Activated CD4-positive, CD25-positive, alpha-beta regulatory T cell treated with anti-CD3 and anti-CD28 coated beads, Interleukin-2, amount 50 U/mL, for 24 hours (primary cell): ENCODE measurements around the gene NTF4.

Experiments used
- ATAC-seq, 2 donors: fragments of 150-1000 bp; cut with Tn5 transposase; one replicate each; pipeline ENCODE4 v1.10.0; 2021; ENCODE audit warnings: mild to moderate bottlenecking in 1 of 2, moderate library complexity in 1 of 2

Gene NTF4, protein sequence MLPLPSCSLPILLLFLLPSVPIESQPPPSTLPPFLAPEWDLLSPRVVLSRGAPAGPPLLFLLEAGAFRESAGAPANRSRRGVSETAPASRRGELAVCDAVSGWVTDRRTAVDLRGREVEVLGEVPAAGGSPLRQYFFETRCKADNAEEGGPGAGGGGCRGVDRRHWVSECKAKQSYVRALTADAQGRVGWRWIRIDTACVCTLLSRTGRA

DNA sequence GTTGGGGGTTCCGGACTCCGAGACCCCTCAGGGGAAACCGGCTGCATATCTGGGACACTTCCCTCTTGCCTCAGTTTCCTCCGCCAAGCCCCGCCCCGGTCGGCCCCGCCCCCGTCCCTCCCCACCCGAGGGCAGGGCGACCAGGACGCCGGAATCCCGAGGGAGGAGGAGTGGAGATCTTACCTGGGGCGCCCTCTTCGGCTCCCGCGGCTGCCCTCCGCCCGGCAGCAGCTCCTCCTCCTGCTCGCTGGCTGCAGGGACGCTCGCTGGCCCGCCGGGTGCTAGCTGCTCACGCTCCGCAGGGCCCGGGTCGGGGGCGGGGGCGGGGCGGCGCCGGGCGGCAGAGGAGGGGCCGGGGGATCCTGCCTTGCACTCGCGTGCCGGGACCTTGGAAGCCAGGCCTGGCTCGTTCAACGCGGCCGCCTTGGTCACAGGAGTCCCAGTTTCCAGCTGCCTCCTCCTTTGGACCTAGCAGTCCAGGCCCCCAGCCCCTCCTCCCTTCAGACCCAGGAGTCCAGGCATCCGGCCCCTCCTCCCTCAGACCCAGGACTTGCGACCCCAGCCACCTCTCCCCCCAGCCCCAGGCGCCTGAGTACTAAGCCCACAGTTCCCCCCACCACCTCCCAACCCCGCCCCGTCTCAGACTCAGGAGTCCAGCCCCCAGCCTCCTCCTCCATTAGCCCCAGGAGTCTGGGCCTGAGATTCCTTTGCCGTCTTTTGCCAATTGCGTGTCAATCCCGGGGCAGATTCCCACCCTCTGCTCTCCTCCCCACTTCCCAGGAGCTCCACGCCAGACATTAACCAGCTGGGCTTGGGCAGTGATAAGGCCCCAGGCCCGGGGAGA lies at the start of gene NTF4:
TSS of gene NTF4 (minus strand) at position 51 of the 844 bp plus-strand sequence. CDS start 2,821 bp downstream, outside the sequence.
- peak in 1 of 2 donors; percentile 27 for ATAC-seq

DNA sequence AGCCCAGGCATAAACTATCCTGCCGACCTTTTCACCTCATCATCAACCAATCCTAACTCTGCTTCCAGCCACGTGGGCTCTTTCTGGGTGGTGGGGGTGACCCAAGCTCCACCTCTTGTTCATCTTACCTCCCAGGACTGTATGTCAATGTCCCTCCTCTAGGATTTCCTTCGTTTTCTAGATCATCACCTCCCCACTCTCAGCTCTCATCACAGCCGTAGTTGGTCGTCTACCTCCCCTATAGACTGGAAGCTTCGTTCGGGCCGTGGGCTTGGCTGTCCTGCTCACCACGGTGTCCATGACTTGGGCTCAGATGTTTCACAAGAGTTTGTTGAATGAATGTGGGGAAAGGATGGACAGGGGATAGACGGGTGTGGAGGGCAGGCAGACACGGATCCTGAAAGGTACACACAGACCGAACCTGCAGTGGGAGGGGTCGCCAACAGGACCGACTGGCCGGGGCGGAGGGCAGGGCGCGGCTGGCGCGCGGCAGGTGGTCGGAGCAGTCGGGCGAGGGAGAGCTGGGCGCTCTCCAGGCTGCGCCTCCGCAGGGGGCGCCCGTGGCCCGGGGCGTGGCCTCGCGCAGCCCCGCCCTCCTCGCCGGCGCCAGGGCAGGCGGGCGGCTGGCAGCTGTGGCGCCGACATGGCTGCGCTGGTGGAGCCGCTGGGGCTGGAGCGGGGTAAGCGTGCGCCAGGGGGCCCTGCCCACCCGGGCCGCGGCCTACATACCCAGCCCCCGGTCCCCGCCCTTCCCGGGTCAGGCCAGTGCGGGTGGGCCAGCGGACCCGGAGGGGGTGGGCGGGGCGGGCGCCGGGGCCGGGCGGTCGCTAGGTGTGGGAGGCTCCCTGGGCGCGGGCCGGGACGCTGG lies 49.4 kb upstream of the NTF4 start, which contains the start of gene LIN7B:
TSS of gene LIN7B (plus strand) at position 609 of the 868 bp plus-strand sequence. CDS start at position 644, 35 bp downstream.
- peak; percentile 67 to 70 for ATAC-seq

DNA sequence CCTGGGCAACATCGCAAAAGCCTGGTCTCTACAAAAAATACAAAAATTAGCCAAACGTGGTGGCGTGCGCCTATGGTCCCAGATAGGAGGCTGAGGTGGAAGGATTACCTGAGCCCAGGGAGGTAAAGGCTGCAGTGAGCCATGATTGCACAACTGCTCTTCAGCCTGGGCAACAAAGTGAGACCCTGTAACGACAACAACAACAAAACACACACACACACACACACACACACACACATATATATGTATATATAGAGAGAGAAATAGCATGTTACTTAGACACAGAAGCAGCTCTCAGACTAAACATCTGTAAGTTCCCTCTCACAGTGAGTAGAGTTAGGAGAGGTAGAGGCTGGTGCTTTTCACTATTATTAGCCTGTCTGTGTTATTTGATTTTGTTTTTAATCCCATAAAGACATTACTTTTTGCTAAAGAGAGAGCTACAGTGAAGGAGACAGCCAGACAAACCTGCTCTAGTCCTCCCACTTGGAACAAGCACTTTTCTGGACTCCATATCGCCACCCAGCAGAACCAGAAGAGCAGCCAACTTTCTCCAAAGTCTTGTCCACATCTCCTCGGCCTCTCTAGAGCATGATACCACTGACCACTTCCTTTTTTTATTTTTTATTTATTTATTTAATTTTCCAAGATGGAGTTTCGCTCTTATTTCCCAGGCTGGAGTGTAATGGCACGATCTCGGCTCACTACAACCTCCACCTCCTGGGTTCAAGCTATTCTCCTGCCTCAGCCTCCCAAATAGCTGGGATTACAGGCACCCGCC lies 46.8 kb upstream of the NTF4 start:
- ATAC-seq = no peak

- no peak for ATAC-seq
Observed at GRCh38 chr19:49110567-49110966, 45.9 kb upstream of the NTF4 start.

- ATAC-seq = no peak
Observed at GRCh38 chr19:49109569-49110233, 45.1 kb upstream of the NTF4 start.

DNA sequence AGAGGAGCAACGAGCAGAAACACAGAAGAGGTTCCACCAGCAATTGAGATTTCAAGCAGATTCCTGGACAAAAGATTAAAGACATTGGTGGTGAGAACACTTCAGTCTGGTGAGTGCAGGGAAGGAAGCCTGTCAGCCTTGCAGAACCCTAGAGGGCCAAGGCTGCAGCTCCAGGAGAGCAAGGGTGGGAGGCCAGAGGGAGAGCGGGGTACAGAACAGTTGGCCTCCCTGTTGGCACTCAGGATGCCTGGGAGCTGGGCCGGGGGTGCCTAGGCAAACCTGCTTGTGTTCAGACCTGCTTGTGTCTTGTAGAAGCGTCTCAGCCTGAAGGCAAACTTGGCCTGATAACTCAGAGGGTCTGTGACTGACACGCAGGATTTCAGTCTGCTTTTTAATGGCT lies 44.4 kb upstream of the NTF4 start:
- ATAC-seq = no peak

DNA sequence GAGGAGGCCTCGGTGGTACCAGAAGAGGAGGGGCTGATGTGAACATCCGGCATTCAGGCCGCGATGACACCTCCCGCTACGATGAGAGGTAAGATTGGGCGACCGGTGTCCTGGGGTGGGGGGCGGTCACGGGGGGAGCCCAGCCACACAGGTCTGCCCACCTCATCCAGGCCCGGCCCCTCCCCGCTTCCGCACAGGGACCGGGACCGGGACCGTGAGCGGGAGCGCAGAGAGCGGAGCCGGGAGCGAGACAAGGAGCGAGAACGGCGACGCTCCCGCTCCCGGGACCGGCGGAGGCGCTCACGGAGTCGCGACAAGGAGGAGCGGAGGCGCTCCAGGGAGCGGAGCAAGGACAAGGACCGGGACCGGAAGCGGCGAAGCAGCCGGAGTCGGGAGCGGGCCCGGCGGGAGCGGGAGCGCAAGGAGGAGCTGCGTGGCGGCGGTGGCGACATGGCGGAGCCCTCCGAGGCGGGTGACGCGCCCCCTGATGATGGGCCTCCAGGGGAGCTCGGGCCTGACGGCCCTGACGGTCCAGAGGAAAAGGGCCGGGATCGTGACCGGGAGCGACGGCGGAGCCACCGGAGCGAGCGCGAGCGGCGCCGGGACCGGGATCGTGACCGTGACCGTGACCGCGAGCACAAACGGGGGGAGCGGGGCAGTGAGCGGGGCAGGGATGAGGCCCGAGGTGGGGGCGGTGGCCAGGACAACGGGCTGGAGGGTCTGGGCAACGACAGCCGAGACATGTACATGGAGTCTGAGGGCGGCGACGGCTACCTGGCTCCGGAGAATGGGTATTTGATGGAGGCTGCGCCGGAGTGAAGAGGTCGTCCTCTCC lies 43.2 kb upstream of the NTF4 start:
- no peak for ATAC-seq

DNA sequence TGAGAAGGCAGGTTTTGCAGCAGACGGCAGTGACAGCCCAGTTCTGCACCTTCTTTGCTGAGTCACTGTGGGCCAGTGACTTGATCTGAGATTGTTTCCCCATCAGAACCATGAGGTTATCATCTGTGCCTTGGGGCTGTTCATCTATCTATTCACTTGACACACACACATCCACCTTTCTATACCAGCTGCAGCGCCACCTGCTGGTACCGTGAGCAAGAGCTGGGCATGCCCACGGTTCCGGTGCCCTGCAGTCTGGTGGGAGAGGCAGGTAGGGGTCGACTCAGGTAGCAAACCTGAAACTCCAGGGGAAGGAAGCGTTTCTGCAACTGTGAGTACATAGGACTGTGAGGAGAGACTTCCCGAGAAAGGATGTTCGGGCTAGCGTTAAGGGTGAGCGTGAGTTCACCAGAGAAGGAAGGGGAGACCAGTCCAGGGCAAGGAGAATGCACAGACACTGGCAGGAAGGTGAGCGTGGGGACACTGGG lies 42.1 kb upstream of the NTF4 start:
- ATAC-seq = peak; percentile 80 to 84

DNA sequence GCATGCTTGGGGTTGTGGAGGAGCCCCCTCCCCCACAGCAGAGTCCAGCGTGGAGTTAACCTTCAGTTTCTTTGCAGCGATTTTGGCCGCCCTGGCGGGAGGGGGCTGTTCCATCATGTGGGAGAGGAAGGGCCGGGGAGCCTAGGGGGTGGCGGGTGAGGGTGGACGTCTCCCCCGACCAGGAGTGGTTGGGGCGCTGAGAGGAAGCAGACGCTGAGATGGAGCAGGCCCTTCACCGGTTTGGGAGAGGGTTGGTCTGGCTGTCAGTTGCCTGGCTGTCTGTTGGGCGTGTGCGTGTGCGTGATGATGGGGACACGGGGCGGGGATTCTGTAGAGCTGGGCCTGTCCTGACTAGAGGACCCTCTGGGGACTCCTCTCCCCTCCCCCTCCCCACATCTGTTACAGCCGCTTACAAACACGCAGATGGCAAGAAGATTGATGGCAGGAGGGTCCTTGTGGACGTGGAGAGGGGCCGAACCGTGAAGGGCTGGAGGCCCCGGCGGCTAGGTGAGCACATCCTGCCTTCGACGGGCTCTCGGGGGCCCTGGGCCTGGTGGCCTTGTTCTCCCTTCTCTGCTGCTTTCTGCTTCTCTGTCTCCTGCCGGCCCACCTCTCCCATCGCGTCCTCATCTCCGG lies 39.7 kb upstream of the NTF4 start:
- no peak for ATAC-seq

GRCh38 chr19:49103331-49104085 lies 38.9 kb upstream of the NTF4 start:
- no peak for ATAC-seq

GRCh38 chr19:49102303-49102702 lies 37.7 kb upstream of the NTF4 start:
- no peak for ATAC-seq

GRCh38 chr19:49101160-49101559 lies 36.5 kb upstream of the NTF4 start:
- no peak for ATAC-seq

DNA sequence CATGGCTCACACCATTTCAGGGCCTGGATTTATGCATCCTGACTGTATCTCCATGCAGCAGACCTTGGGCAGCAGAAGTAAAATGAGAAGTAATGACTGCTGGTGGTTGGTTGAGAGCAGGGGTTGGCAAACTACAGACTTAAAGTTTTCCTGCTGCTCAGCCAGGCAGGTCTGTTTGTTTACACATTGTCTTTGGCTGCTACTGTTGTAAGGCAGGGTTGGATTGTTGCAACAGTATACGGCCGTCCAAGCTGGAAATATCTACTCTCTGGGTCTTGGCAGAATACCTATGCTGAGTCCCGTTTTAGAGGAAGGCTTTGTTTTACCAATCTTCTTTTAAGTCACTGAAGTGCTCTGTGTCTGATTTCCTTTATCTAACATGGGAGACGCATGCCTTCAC lies 34.2 kb upstream of the NTF4 start:
- ATAC-seq = no peak

- ATAC-seq = peak; percentile 67 to 81
Observed at GRCh38 chr19:49097453-49098288, 33.1 kb upstream of the NTF4 start.

- ATAC-seq = no peak
Observed at GRCh38 chr19:49094505-49095482, 30.2 kb upstream of the NTF4 start.

DNA sequence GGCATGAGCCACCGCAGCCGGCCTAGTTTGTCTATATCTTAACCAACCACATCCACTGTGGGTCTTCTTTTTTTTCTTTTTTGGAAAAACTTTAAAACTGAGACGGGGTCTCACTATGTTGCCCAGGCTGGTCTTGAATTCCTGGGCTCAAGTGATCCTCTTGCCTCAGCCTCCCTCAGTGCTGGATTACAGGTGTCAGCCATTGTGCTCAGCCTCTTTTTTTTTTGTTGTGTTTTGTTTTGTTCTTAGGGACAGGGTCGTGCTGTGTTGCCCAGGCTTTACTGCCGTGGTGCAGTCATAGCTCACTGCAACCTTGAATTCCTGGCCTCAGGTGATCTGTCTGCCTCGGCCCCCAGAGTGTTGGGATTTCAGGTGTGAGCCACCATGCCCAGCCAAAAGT lies 28.1 kb upstream of the NTF4 start:
- no peak for ATAC-seq
